Bladder microvascular endothelial cell (primary cell): ENCODE results near the gene AZIN2. TPM values are rescaled to one million over a fixed set of nuclear protein-coding genes. Genes with fewer than 3 reads are reported as not detected.

Experiments
- total RNA-seq: library from RNA; depleted of rRNA; stranded (reverse); fragments of >200 nt; gene quantifications from 2 replicates; pipeline ENCODE4 v1.2.3, GENCODE V29; 2014

AZIN2 gene
- total RNA-seq, result 0.16 and 0.76 TPM in 2 replicates

DNA sequence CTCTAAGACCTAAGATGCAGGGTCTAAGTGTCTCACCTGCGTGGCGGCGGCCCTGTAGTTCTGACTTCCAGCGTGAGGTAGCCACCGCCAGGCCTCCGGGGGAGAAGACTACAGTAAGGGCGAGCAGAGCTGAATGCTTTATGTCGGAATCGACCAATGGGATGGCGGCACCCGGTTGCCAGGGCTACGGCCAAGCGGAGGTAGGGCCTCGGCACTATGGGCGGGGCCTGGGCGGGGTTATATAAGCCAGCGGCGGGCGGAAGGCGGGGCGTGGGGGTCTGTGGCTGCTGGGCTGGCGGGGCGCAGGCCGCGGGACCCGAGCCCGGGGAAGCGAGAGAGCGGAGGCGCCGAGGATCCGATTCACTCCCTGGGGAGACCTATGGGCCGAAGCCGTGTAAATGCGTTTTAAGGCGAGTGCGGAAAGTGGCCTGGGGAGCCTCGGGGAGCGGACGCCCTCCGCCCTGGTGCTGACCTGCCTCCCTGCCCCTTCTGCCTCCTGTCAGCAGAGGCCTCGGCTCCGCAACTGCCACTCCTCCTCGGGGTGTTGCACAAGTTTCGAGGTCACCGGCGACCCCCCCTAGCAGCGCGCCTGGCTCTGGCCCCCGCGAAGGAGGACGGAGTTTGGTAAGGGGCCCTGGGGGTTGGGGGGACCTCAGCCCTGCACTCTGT, at the start of gene AZIN2:
Gene AZIN2, plus strand, starts transcription at position 269 of the 669 bp plus-strand sequence. CDS start 1,097 bp downstream, outside the sequence.

GRCh38 chr1:33036526-33037503, 44.1 kb upstream of the AZIN2 start, which contains the start of gene AK2:
TSS of gene AK2 (minus strand) at chr1:33036883. CDS start at chr1:33036828, 55 bp downstream.

Other genes with a start within 250 kb of the AZIN2 start
- 0.81 and 2.7 TPM in 2 replicates for gene FNDC5, start 210.2 kb upstream of the AZIN2 start, total RNA-seq
- not detected in 2 replicates for gene HPCA, start 194.7 kb upstream of the AZIN2 start, total RNA-seq
- 10.0 and 24.0 TPM in 2 replicates for gene TMEM54, start 179.8 kb upstream of the AZIN2 start, total RNA-seq
- 13.8 and 21.4 TPM in 2 replicates for gene RNF19B, start 116.3 kb upstream of the AZIN2 start, total RNA-seq
- 48.9 and 87.6 TPM in 2 replicates for gene AK2, start 44.3 kb upstream of the AZIN2 start, total RNA-seq
- gene TRIM62, start 100.9 kb downstream of the AZIN2 start, total RNA-seq, result 0.97 and 2.6 TPM in 2 replicates
- 2.8 and 7.9 TPM in 2 replicates for gene ZNF362, start 175.3 kb downstream of the AZIN2 start, total RNA-seq
- not detected in 2 replicates for gene A3GALT2, start 239.9 kb downstream of the AZIN2 start, total RNA-seq